Endothelial cell of umbilical vein (primary cell): ENCODE measurements around the gene TM4SF4. TPM values are rescaled to one million over a fixed set of nuclear protein-coding genes. Genes with fewer than 3 reads are reported as not detected.

Source experiments
- BruUV-seq: library from RNA; stranded (reverse); fragments of 400-500 nt; replicated peaks from 2 replicates; lab custom pipeline; 2021; lab: Mats Ljungman, UMichigan
- CTCF ChIA-PET: fragments of 300-600, 350-600 bp; sonication (Branson Sonifier 250); formaldehyde crosslinking; loops from one replicate; lab custom pipeline; 2021; ENCODE audit warnings: antibody characterized with exemption, inconsistent platforms; lab: Charles Lee
- POLR2A ChIA-PET: fragments of 300-600, 350-600 bp; sonication (Branson Sonifier 250); formaldehyde crosslinking; loops from one replicate; lab custom pipeline; 2021; ENCODE audit warnings: antibody characterized with exemption, inconsistent platforms; lab: Charles Lee
- DNase-seq: peaks from one replicate; pipeline ENCODE4 v3.0.0-alpha.2; 2011; ENCODE audit warnings: low read depth, low spot score
- FAIRE-seq: peaks from 2 replicates; lab custom pipeline; 2011; peaks lifted over from hg19 to GRCh38; lab: Jason Lieb, UNC
- H2AFZ ChIP-seq: 2 replicates; pipeline ENCODE4 v1.6.0; 2012; ENCODE audit warnings: low read depth, low read length, control low read depth, inconsistent platforms
- H3K27ac ChIP-seq: 2 replicates; pipeline ENCODE4 v1.5.1; 2011; ENCODE audit warnings: low read depth, mild to moderate bottlenecking, control low read depth, low read length, moderate library complexity; ENCODE audit not compliant: insufficient read depth
- H3K27me3 ChIP-seq, 2 experiments: 2 replicates each; pipeline versions ENCODE4 v1.6.0 to v1.6.1; 2011; ENCODE audit warnings: low read length in 2 of 2, mixed read lengths in 1 of 2; ENCODE audit not compliant: control insufficient read depth in 2 of 2, insufficient read depth in 2 of 2
- H3K36me3 ChIP-seq, 2 experiments: 2 replicates in 1 of 2; 3 replicates in 1 of 2; pipeline ENCODE4 v1.5.1; 2011; ENCODE audit warnings: low read length in 2 of 2, mild to moderate bottlenecking in 1 of 2, moderate library complexity in 1 of 2; ENCODE audit not compliant: control insufficient read depth in 2 of 2, insufficient read depth in 2 of 2; ENCODE audit errors: extremely low read depth in 1 of 2
- H3K4me1 ChIP-seq: 3 replicates; pipeline ENCODE4 v1.5.1; 2011; ENCODE audit warnings: mild to moderate bottlenecking, low read length; ENCODE audit not compliant: control insufficient read depth, insufficient read depth; ENCODE audit errors: extremely low read depth
- H3K4me2 ChIP-seq: 2 replicates; pipeline ENCODE4 v1.6.1; 2011; ENCODE audit warnings: low read length, control low read depth, mixed read lengths; ENCODE audit not compliant: insufficient read depth
- H3K4me3 ChIP-seq, 3 experiments: fragments of 200-600 bp in 1 of 3; sonication (generic), shearing (Covaris generic) in 1 of 3; replicated peaks in 1 of 3; 2 replicates each; pipeline ENCODE4 v1.5.1; 2011 to 2016; ENCODE audit warnings: control low read depth in 3 of 3, low read length in 3 of 3, mild to moderate bottlenecking in 2 of 3, inconsistent platforms in 1 of 3, low read depth in 1 of 3, moderate library complexity in 1 of 3; ENCODE audit not compliant: insufficient read depth in 1 of 3
- H3K79me2 ChIP-seq: 2 replicates; pipeline ENCODE4 v1.6.0; 2012; ENCODE audit warnings: low read length, inconsistent platforms; ENCODE audit not compliant: control insufficient read depth, insufficient read depth
- H3K9ac ChIP-seq: replicated peaks from 2 replicates; pipeline ENCODE3; 2011; ENCODE audit warnings: low read length, control low read depth; ENCODE audit not compliant: insufficient read depth; ENCODE audit errors: extremely low read depth
- H3K9me1 ChIP-seq: replicated peaks from 3 replicates; pipeline ENCODE4 v1.6.0; 2011; ENCODE audit warnings: mild to moderate bottlenecking, low read length; ENCODE audit not compliant: control insufficient read depth, insufficient read depth; ENCODE audit errors: extremely low read depth
- H3K9me3 ChIP-seq: replicated peaks from 2 replicates; pipeline ENCODE4 v1.5.1; 2012; ENCODE audit warnings: low read length, inconsistent platforms; ENCODE audit not compliant: control insufficient read depth, insufficient read depth
- H4K20me1 ChIP-seq: replicated peaks from 2 replicates; pipeline ENCODE3; 2011; ENCODE audit warnings: mild to moderate bottlenecking, low read length; ENCODE audit not compliant: control insufficient read depth, insufficient read depth; ENCODE audit errors: extremely low read depth
- EZH2 ChIP-seq: IDR thresholded peaks from 2 replicates; pipeline ENCODE4 v1.6.1; 2012; ENCODE audit warnings: borderline replicate concordance, low read depth, mild to moderate bottlenecking, moderate library complexity, low read length, inconsistent platforms; ENCODE audit not compliant: severe bottlenecking
- FOS ChIP-seq: IDR thresholded peaks from 2 replicates; pipeline ENCODE4 v1.6.1; 2011; ENCODE audit warnings: mild to moderate bottlenecking, low read length, moderate library complexity, borderline replicate concordance; ENCODE audit not compliant: insufficient read depth
- GATA2 ChIP-seq: IDR thresholded peaks from 2 replicates; pipeline ENCODE4 v1.7.0; 2011; ENCODE audit warnings: low read depth, mild to moderate bottlenecking, moderate library complexity, mixed read lengths, low read length; ENCODE audit not compliant: insufficient read length, insufficient read depth
- JUN ChIP-seq: IDR thresholded peaks from 2 replicates; pipeline ENCODE4 v1.6.1; 2011; ENCODE audit warnings: borderline replicate concordance, low read depth; ENCODE audit not compliant: insufficient read length, insufficient read depth
- MYC ChIP-seq: IDR thresholded peaks from one replicate; pipeline ENCODE4 v1.6.1; 2011; ENCODE audit warnings: mild to moderate bottlenecking, low read depth, low read length
- POLR2A ChIP-seq: IDR thresholded peaks from 2 replicates; pipeline ENCODE4 v1.6.1; 2012; ENCODE audit warnings: low read depth, mild to moderate bottlenecking, control low read depth, low read length
- POLR2AphosphoS5 ChIP-seq: IDR thresholded peaks from 2 replicates; pipeline ENCODE4 v1.6.1; 2012; ENCODE audit warnings: low read depth, mild to moderate bottlenecking, control low read depth, low read length, moderate library complexity; ENCODE audit not compliant: insufficient read depth
- dilution Hi-C: fragments of 300-500 bp; cut with MboI; formaldehyde crosslinking; loops from one replicate; pipeline ENCODE4 v1.15.0; 2019; ENCODE audit warnings: low sequenced_read_pairs; ENCODE audit not compliant: extremely low pct_ligation_motif_present
- intact Hi-C: fragments of 100-400 bp; cut with micrococcal nuclease; formaldehyde crosslinking; loops from one replicate; pipeline ENCODE4 v1.10.0; 2022
- polyA plus RNA-seq, 4 experiments: library from polyadenylated mRNA; depleted of rRNA in 3 of 4; stranded (reverse) in 3 of 4; unstranded in 1 of 4; fragments of >200 nt; gene quantifications; 2 replicates each; pipeline versions ENCODE4 v1.2.1 to v1.2.3, GENCODE V29; 2011 to 2012; ENCODE audit warnings: missing spikeins in 1 of 4
- total RNA-seq: library from RNA; stranded (reverse); gene quantifications from 2 replicates; pipeline ENCODE4 v1.2.3, GENCODE V29; 2021
- TF ChIP-seq, protein P1 (sequence below): IDR thresholded peaks from 2 replicates; pipeline ENCODE4 v1.6.1; 2011; ENCODE audit not compliant: insufficient read depth, insufficient read length
- TF ChIP-seq, protein P2 (sequence below), 2 donors: IDR thresholded peaks; 1 replicate in 1 of 2; 2 replicates in 1 of 2; pipeline ENCODE4 v1.5.1; 2011; ENCODE audit warnings: low read length in 2 of 2, mild to moderate bottlenecking in 2 of 2, moderate library complexity in 2 of 2, control low read depth in 1 of 2, inconsistent platforms in 1 of 2, low read depth in 1 of 2; ENCODE audit not compliant: insufficient read depth in 1 of 2; ENCODE audit errors: extremely low read depth in 1 of 2

Gene TM4SF4
- total and polyA plus RNA-seq, 2 donors (not counting 3 experiments of a cell fraction or from before 2014, with no cell fraction given): not detected

DNA sequence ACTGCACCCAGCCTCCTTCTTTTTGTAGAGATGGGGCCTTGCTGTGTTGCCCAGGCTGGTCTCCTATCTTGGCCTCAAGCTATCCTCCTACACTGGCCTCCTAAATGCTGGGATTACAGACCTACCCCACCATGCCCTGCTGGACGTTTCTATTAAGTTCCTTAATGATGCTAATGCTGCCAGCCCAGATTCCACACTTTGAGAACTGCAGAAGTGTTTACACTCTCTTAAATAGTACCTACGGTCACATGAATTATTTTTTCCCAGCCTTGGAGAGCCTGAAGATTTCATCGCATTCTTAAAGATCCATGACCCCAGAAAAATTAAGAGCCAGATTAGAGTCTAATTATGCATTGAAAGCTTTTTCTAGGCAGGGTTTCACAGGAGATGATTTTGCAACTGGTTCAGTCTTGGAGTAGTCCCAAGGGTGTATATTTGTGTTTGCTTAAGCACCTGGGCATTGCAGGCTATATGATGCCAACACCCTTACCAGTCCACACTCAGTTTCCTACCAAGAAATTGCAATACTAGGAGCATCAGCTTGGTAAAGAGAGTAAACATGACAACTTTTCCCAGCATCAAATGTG is 36.6 kb downstream of the TM4SF4 start:
- Histone ChIP-seq H3K4me3 (no peak overlapping the region), H4K20me1 (no peaks in the 10 kb centered on the region), H3K36me3 (no peaks in the 10 kb centered on the region), H3K27ac (no peak overlapping the region), H3K79me2 (no peaks in the 10 kb centered on the region), H3K4me1 (peaks cover 29% of the 10 kb centered on the region), H3K9ac (no peak overlapping the region), H2AFZ (no peak overlapping the region), H3K27me3 (no peaks in the 10 kb centered on the region), H3K4me2 (no peak overlapping the region), H3K9me3 (no peaks in the 10 kb centered on the region), H3K9me1 (no peaks in the 10 kb centered on the region)
- TF ChIP-seq FOS: no peak
- TF ChIP-seq, protein P1, sequence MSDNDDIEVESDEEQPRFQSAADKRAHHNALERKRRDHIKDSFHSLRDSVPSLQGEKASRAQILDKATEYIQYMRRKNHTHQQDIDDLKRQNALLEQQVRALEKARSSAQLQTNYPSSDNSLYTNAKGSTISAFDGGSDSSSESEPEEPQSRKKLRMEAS: no peak
- no peak for TF ChIP-seq MYC
- TF ChIP-seq POLR2A: no peak
- TF ChIP-seq JUN: no peak
- no peak for TF ChIP-seq POLR2AphosphoS5
- TF ChIP-seq EZH2: no peak
- TF ChIP-seq, protein P2, sequence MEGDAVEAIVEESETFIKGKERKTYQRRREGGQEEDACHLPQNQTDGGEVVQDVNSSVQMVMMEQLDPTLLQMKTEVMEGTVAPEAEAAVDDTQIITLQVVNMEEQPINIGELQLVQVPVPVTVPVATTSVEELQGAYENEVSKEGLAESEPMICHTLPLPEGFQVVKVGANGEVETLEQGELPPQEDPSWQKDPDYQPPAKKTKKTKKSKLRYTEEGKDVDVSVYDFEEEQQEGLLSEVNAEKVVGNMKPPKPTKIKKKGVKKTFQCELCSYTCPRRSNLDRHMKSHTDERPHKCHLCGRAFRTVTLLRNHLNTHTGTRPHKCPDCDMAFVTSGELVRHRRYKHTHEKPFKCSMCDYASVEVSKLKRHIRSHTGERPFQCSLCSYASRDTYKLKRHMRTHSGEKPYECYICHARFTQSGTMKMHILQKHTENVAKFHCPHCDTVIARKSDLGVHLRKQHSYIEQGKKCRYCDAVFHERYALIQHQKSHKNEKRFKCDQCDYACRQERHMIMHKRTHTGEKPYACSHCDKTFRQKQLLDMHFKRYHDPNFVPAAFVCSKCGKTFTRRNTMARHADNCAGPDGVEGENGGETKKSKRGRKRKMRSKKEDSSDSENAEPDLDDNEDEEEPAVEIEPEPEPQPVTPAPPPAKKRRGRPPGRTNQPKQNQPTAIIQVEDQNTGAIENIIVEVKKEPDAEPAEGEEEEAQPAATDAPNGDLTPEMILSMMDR (IDR thresholded peaks at IDR 0.05; ENCODE audit: extremely low read depth in 1 of 2, insufficient read depth in 1 of 2, low read depth in 1 of 2, low read length in 2 of 2): no peak
- TF ChIP-seq GATA2: no peak
- DNase-seq (no peak), FAIRE-seq (no peak)
- ChIA-PET POLR2A (interaction anchor here (0.6 kb wide), 1 partner anchor 268 kb away, joined by 5 read pairs; no protein-coding TSS in a partner anchor), CTCF (interaction anchor here (0.9 to 10.4 kb wide), 6 partner anchors 10 to 297 kb away, joined by 4 to 103 read pairs (median 7); no protein-coding TSS in a partner anchor)
- BruUV-seq: no TSS peak
- dilution Hi-C loops (loop anchor here (25.0 kb wide), 1 partner anchor 226 kb away; no protein-coding TSS in a partner anchor), intact Hi-C loops (no loop called here)
